Hippocampal formation (tissue), 2 donors: ENCODE results near the gene SLC29A3.
"Not testable (repeated sequence)": the region's sequence is repeated elsewhere in the genome, so short reads cannot be mapped to it uniquely, and the experiment has no call there.

ENCODE experiments used
- DNase-seq, 2 donors: peaks; one replicate each; lab custom pipeline; 2025; lab: John Stamatoyannopoulos, UW

The SLC29A3 gene

DNA sequence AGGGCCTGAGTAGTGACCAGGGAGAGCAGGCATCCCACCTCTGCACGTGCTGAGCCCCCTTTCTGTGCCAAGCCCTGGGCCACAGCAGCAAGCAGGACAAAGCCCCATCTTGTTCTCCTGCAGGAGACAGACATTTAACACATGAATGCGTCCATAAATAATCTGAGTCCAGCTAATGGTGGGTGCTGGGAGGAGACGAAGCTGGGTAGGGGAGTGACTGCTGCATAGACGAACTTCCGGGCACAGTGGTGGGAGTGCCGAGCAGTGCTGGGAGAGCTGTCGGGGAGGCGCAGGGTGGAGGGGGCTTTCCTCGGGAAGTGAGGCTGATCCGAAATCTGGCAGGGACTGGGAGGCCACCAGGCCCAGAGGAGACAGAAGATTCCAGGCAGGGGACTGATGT is 35.2 kb upstream of the SLC29A3 start:
- DNase-seq, result no peak

GRCh38 chr10:71284544-71285179 is 34.4 kb upstream of the SLC29A3 start:
- no peak for DNase-seq

DNA sequence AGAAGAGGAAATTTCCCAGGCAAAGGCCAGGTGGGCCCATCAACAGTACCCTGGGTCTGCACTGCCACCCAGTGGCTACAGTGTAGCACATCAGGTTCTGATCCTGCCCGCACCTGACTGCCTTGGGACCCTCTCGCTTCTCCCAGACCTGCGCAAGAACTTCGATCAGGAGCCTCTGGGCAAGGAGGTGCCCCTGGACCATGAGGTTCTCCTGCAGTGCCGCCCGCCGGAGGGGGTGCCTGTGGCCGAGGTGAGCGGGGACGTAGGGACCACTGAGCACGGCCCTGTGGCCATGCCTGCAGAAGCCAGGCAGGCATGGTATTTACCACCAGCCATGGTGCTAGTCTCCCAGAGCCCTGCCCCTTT is 33.9 kb upstream of the SLC29A3 start:
- DNase-seq, result peak in 1 of 2 donors; percentile 41

GRCh38 chr10:71285986-71286385 is 33.1 kb upstream of the SLC29A3 start:
- no peak for DNase-seq

- no peak for DNase-seq
These were observed 32.4 kb upstream of the SLC29A3 start for GRCh38 chr10:71286521-71287294.

DNA sequence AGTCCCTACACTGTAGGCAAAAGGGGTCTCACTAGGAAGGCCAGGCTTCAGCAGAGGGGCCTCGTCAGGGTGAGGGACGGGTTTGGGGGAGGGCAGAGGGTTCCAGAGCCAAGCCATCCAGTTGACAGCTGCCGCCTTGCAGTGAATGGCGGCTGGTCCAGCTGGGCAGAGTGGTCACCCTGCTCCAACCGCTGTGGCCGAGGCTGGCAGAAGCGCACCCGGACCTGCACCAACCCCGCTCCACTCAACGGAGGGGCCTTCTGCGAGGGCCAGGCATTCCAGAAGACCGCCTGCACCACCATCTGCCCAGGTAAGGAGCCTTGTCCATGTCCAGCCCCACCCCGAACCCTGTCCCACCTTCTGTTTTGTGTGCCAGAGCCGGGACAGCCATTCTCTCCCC is 31.6 kb upstream of the SLC29A3 start:
- no peak for DNase-seq

- DNase-seq, result no peak
These were observed 30.6 kb upstream of the SLC29A3 start for GRCh38 chr10:71288461-71288860.

DNA sequence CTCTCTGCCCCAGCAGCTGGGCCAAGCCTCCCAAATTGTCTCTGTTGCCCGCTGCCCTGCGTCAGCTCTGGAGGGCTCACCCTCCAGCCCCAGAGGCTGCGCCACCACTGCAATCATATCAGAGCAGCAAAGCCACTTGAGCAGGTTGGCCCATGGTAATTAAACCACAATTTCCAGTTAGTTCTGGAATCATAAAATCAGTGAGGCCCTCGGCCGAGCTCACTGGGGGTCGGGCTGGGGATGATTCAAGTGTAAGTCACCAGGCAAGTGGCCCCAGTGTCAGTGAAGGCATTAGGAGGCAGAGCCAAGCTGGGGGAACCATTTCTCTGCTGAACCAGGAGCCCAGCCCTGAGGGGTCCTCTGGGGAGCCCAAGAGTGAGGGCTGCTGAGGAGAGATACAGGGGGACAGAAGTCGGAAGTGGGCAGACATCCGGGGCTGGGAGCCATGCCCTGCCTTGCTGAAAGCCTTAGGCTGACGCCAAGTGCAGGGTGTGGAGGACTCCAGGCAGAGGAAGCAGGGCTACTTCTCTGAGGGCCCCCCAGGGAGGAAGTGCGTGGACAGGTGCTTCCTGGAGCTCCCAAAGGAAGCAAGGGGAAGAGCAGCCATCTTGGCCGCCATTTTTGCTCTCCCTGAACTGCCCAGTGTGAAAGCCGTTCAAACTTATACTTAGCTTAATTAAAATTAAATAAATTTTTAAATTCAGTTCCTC is 29.5 kb upstream of the SLC29A3 start:
- DNase-seq, result no peak

- DNase-seq, result no peak
These were observed 28.7 kb upstream of the SLC29A3 start for GRCh38 chr10:71290331-71290730.

GRCh38 chr10:71290806-71291527 is 28.1 kb upstream of the SLC29A3 start:
- DNase-seq, result no peak

- no peak for DNase-seq
These were observed 27.5 kb upstream of the SLC29A3 start for GRCh38 chr10:71291528-71291900.

GRCh38 chr10:71292624-71293445 is 26.2 kb upstream of the SLC29A3 start:
- no peak for DNase-seq

GRCh38 chr10:71293446-71294084 is 25.5 kb upstream of the SLC29A3 start:
- no peak for DNase-seq

- no peak for DNase-seq
These were observed 24.9 kb upstream of the SLC29A3 start for GRCh38 chr10:71294091-71294561.

- no peak for DNase-seq
These were observed 24.2 kb upstream of the SLC29A3 start for GRCh38 chr10:71294856-71295255.

DNA sequence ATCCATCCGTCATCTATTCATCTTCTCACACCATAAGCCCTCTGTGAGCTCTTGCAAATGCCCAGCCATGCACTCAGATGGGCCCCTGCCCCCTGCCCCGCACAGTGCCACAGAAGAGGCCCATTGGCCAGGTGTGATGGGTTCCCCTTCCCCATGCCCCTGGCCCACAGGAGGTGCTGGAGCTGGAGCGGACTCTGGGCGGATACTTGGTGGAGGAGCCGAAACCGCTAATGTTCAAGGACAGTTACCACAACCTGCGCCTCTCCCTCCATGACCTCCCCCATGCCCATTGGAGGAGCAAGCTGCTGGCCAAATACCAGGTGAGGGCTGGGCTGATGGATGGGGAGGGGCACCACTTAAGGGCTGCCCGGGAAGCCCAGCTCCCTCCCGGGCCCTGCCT is 23.4 kb upstream of the SLC29A3 start:
- no peak for DNase-seq

- DNase-seq, result no peak
These were observed 23.0 kb upstream of the SLC29A3 start for GRCh38 chr10:71296086-71296485.

DNA sequence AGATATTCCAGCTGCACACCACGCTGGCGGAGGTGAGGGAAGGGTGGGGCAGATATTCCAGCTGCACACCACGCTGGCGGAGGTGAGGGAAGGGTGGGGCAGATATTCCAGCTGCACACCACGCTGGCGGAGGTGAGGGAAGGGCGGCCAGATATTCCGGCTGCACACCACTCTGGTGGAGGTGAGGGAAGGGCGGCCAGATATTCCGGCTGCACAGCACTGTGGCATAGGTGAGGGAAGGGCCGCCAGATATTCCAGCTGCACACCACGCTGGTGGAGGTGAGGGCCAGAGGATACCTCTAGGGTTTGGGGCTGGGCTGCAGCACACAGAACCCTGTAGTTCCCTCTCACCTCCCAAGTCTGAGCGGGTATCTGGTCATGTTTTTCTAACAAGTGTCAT is 22.2 kb upstream of the SLC29A3 start:
- DNase-seq, result not testable (repeated sequence)

DNA sequence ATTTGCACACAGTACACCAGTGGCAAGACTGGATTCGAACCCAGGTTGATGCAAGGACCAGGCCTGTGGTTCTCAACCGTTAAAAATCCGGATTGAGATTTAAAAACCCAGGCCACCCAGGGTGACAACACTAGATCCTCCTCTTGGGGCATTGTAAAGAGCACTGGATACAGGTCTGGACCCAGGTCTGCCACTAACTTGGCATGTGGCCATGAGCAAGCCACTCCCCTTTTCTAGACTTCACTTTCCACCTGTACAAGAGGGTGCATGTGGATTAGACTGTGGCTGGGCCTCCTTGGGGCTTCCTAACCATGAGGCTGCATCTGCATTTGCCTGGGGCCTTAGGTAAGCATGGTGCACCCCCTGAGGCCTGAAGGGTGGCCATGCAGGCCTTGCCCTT is 21.7 kb upstream of the SLC29A3 start:
- no peak for DNase-seq

GRCh38 chr10:71299071-71299785 is 19.8 kb upstream of the SLC29A3 start:
- DNase-seq, result no peak
